Limb (tissue), 2 donors: ENCODE data around the gene CAV2.

Experiments
- DNase-seq, 2 donors: peaks; one replicate each; pipeline ENCODE4 v3.0.0-alpha.2; 2016; ENCODE audit errors: extremely low spot score in 2 of 2

CAV2 gene

GRCh38 chr7:116524609-116525297, 25.2 kb downstream of the CAV2 start, which contains the start of gene CAV1:
Gene CAV1 (plus strand): TSS chr7:116525036. CDS start chr7:116525063, 27 bp downstream.
- DNase-seq, result peak; percentile 75 to 76

GRCh38 chr7:116525298-116525912, 25.9 kb downstream of the CAV2 start:
- peak in 1 of 2 donors; percentile 60 for DNase-seq

- peak; percentile 72 to 81 for DNase-seq
Observed at GRCh38 chr7:116525913-116526861, 26.6 kb downstream of the CAV2 start.

- DNase-seq, result no peak
Observed at GRCh38 chr7:116526897-116527296, 27.4 kb downstream of the CAV2 start.

- no peak for DNase-seq
Observed at GRCh38 chr7:116527521-116527920, 28.0 kb downstream of the CAV2 start.

GRCh38 chr7:116528008-116528789, 28.7 kb downstream of the CAV2 start:
- DNase-seq, result no peak

GRCh38 chr7:116529250-116529649, 29.7 kb downstream of the CAV2 start:
- no peak for DNase-seq

GRCh38 chr7:116530107-116530820, 30.7 kb downstream of the CAV2 start:
- DNase-seq, result no peak

- DNase-seq, result no peak
Observed at GRCh38 chr7:116532102-116532688, 32.7 kb downstream of the CAV2 start.

- no peak for DNase-seq
Observed at GRCh38 chr7:116534790-116535189, 35.3 kb downstream of the CAV2 start.

- no peak for DNase-seq
Observed at GRCh38 chr7:116535416-116535815, 35.9 kb downstream of the CAV2 start.

- DNase-seq, result no peak
Observed at GRCh38 chr7:116538138-116538537, 38.6 kb downstream of the CAV2 start.

- DNase-seq, result no peak
Observed at GRCh38 chr7:116539879-116540278, 40.3 kb downstream of the CAV2 start.

GRCh38 chr7:116540743-116541142, 41.2 kb downstream of the CAV2 start:
- no peak for DNase-seq

- no peak for DNase-seq
Observed at GRCh38 chr7:116541951-116542350, 42.4 kb downstream of the CAV2 start.

- no peak for DNase-seq
Observed at GRCh38 chr7:116542618-116543017, 43.1 kb downstream of the CAV2 start.

GRCh38 chr7:116543664-116544063, 44.1 kb downstream of the CAV2 start:
- DNase-seq, result no peak

- no peak for DNase-seq
Observed at GRCh38 chr7:116544487-116544886, 44.9 kb downstream of the CAV2 start.

GRCh38 chr7:116545411-116545993, 46.0 kb downstream of the CAV2 start:
- no peak for DNase-seq

- DNase-seq, result no peak
Observed at GRCh38 chr7:116546054-116546453, 46.5 kb downstream of the CAV2 start.
